Measurements from ENCODE around the gene SEC14L3. TPM values are rescaled to one million over a fixed set of nuclear protein-coding genes. Genes with fewer than 3 reads are reported as not detected.
A peak's percentile ranks its signal among the peaks of the same experiment; 100 is the strongest.

Gene SEC14L3
- total and polyA plus RNA-seq, 8 donors, result 0.05 TPM; not detected in 7

GRCh38 chr22:30439836-30440235, 32.0 kb downstream of the SEC14L3 start:
- H3K36me3 ChIP-seq, result no peaks in the 10 kb centered on the region
- no peak overlapping the region for H3K4me3 ChIP-seq
- no peak for FAIRE-seq
- no peak for ATAC-seq
- no peaks in the 10 kb centered on the region for H3K27me3 ChIP-seq
- intact Hi-C loops (cut with DNase I), result loop anchor here in 1 of 3 donors (10.0 kb wide), 1 partner anchor 165 kb away; the partner anchor contains the start of gene TCN2
- no peaks in the 10 kb centered on the region for H3K9me3 ChIP-seq
- DNase-seq, result no peak
- no peaks in the 10 kb centered on the region for H3K4me1 ChIP-seq
- TF ChIP-seq CTCF (IDR thresholded peaks at IDR 0.05), result no peak
- 80 to 84% methylated on average over 11 of the region's 11 CpGs for WGBS, 2 donors
- no peak overlapping the region for H3K27ac ChIP-seq

- intact Hi-C loops (cut with DNase I), result no loop called here
- no peaks in the 10 kb centered on the region for H3K4me1 ChIP-seq
- no peak for TF ChIP-seq CTCF (IDR thresholded peaks at IDR 0.05)
- FAIRE-seq (no peak), ATAC-seq (no peak), DNase-seq (no peak)
- no peak overlapping the region for H3K4me3 ChIP-seq
- no peak overlapping the region for H3K27ac ChIP-seq
- no peaks in the 10 kb centered on the region for H3K36me3 ChIP-seq
- H3K27me3 ChIP-seq, result no peaks in the 10 kb centered on the region
- 88 to 92% methylated on average over 4 of the region's 4 CpGs for WGBS, 2 donors
- H3K9me3 ChIP-seq, result no peaks in the 10 kb centered on the region
Measured at GRCh38 chr22:30439226-30439625, 32.6 kb downstream of the SEC14L3 start.

- no peak for DNase-seq
- H3K4me1 ChIP-seq, result no peaks in the 10 kb centered on the region
Measured at GRCh38 chr22:30438559-30438958, 33.3 kb downstream of the SEC14L3 start.

GRCh38 chr22:30436196-30436595, 35.6 kb downstream of the SEC14L3 start:
- no peak for DNase-seq
- Histone ChIP-seq H3K4me3 (no peak overlapping the region), H3K27me3 (no peaks in the 10 kb centered on the region), H3K9me3 (no peaks in the 10 kb centered on the region), H3K27ac (no peak overlapping the region), H3K4me1 (no peaks in the 10 kb centered on the region), H3K36me3 (no peaks in the 10 kb centered on the region)
- WGBS, 2 donors, result 83 to 87% methylated on average over 2 of the region's 2 CpGs
- intact Hi-C loops (cut with DNase I), result no loop called here
- no peak for FAIRE-seq
- TF ChIP-seq CTCF (IDR thresholded peaks at IDR 0.05), result no peak
- ATAC-seq, result no peak

More at GRCh38 chr22:30438559-30438958, 33.3 kb downstream of the SEC14L3 start:
- TF ChIP-seq CTCF (IDR thresholded peaks at IDR 0.05), result no peak
- intact Hi-C loops (cut with DNase I), result no loop called here
- H3K36me3 ChIP-seq, result no peaks in the 10 kb centered on the region
- H3K4me3 ChIP-seq, result no peak overlapping the region
- 64 to 75% methylated on average over 3 of the region's 3 CpGs for WGBS, 2 donors
- no peaks in the 10 kb centered on the region for H3K27me3 ChIP-seq
- no peak for FAIRE-seq
- no peak overlapping the region for H3K27ac ChIP-seq
- H3K9me3 ChIP-seq, result no peaks in the 10 kb centered on the region
- no peak for ATAC-seq

- WGBS, 2 donors, result 83 to 92% methylated on average over 6 of the region's 6 CpGs
- no peaks in the 10 kb centered on the region for H3K27me3 ChIP-seq
- TF ChIP-seq CTCF (IDR thresholded peaks at IDR 0.05), result no peak
- H3K36me3 ChIP-seq, result no peaks in the 10 kb centered on the region
- ATAC-seq, result peak in 1 of 4 donors; percentile 15
- DNase-seq, result no peak
- H3K27ac ChIP-seq, result no peak overlapping the region
- H3K4me1 ChIP-seq, result no peaks in the 10 kb centered on the region
- intact Hi-C loops (cut with DNase I), result no loop called here
- no peak for FAIRE-seq
- no peaks in the 10 kb centered on the region for H3K9me3 ChIP-seq
- H3K4me3 ChIP-seq, result no peak overlapping the region
Measured at GRCh38 chr22:30435674-30436126, 36.1 kb downstream of the SEC14L3 start.

Measured in pancreas (tissue), 10 donors.